Heart right ventricle (tissue), 16 donors: ENCODE measurements around the gene SMS. TPM values are rescaled to one million over a fixed set of nuclear protein-coding genes. Genes with fewer than 3 reads are reported as not detected.

ENCODE experiments used
- ATAC-seq, 8 donors: fragments of 200-7000 bp; cut with Tn5 transposase; one replicate each; pipeline ENCODE4 v1.9.1; 2020; ENCODE audit warnings: mild to moderate bottlenecking in 8 of 8, moderate library complexity in 8 of 8, moderate number of reproducible peaks in 1 of 8
- DNase-seq, 2 donors: peaks; one replicate each; pipeline ENCODE4 v3.0.0-alpha.2; 2020
- H3K27ac ChIP-seq, 10 donors: fragments of 200-600 bp; sonication (generic) in 2 of 10; one replicate each; pipeline versions ENCODE4 v1.5.0 to v1.8.0; 2020 to 2022; ENCODE audit warnings: mild to moderate bottlenecking in 3 of 10
- H3K27me3 ChIP-seq, 7 donors: fragments of 200-600 bp; one replicate each; pipeline ENCODE4 v1.8.0; 2021 to 2022; ENCODE audit warnings: mild to moderate bottlenecking in 2 of 7
- H3K36me3 ChIP-seq, 9 donors: fragments of 200-600 bp; sonication (generic) in 1 of 9; one replicate each; pipeline versions ENCODE4 v1.5.0 to v1.8.0; 2020 to 2022; ENCODE audit warnings: mild to moderate bottlenecking in 2 of 9
- H3K4me1 ChIP-seq, 9 donors: fragments of 200-600 bp; sonication (generic) in 1 of 9; one replicate each; pipeline versions ENCODE4 v1.5.0 to v1.8.0; 2020 to 2022; ENCODE audit warnings: mild to moderate bottlenecking in 4 of 9
- H3K4me3 ChIP-seq, 10 donors: fragments of 200-600 bp; sonication (generic) in 2 of 10; one replicate each; pipeline versions ENCODE4 v1.5.0 to v1.8.0; 2020 to 2022; ENCODE audit warnings: mild to moderate bottlenecking in 7 of 10, moderate library complexity in 2 of 10
- H3K9me3 ChIP-seq, 11 donors: fragments of 200-600 bp in 10 of 11; sonication (generic) in 2 of 11; one replicate each; pipeline versions ENCODE4 v1.5.0 to v1.8.0; 2013 to 2022; ENCODE audit warnings: mild to moderate bottlenecking in 2 of 11, control low read depth in 1 of 11, moderate library complexity in 1 of 11
- WGBS, 2 donors: extraction: QIAGEN DNeasy Blood & Tissue Kit; methylation state at CpG; one replicate each; pipeline ENCODE4 v1.1.7; 2013; ENCODE audit warnings: inconsistent platforms in 1 of 2; 5-methylcytosine and 5-hydroxymethylcytosine counted together
- intact Hi-C, 10 donors: fragments of 100-400 bp; cut with DNase I; formaldehyde crosslinking; loops; one replicate each; pipeline versions ENCODE4 v1.11.1 to v1.14.2; 2022
- polyA plus RNA-seq, 2 donors: library from polyadenylated mRNA; stranded (reverse); fragments of 200-250 nt; gene quantifications; one replicate each; pipeline ENCODE4 v1.2.3, GENCODE V29; 2013
- total RNA-seq, 10 donors: library from RNA; stranded (reverse); fragmentation: NEBNext Ultra II Directional in 3 of 10; extraction: Animal tissue kit (Norgen Biotek cat#: 25700) in 3 of 10; gene quantifications; one replicate each; pipeline versions ENCODE4 v1.2.1 to v1.2.4, GENCODE V29; 2021 to 2023
- TF ChIP-seq, protein P1 (sequence below), 9 donors: fragments of 200-600 bp; sonication (generic) in 2 of 9; IDR thresholded peaks; one replicate each; pipeline versions ENCODE4 v1.5.0 to v1.8.0; 2021 to 2022; ENCODE audit warnings: antibody characterized with exemption in 9 of 9, mild to moderate bottlenecking in 5 of 9, moderate library complexity in 1 of 9
- donor health status: Arrhythmogenic right ventricular cardiomyopathy.
- donor health status: ischemic (EF 13 %, LVEDD 7.1; RV severe dilation, severe dysfunction).
- donor health status: healthy with polysubstance abuse.
- donor health status: DM: no; HTN: yes; CAD: no.
- donor health status: DM: no; HTN: no; CAD: no.
- donor health status: ischemic (EF 25% LVEDD 6.9; RV normal size, moderate dysfunction).
- donor health status: ischemic (EF 25% LVEDD 5.7; RV mildly dilated, moderate dysfunction).
- donor health status: healthy.
- donor health status: DM: yes; HTN: yes; CAD: no.
- donor health status: Ischemic cardiomyopathy.
- donor health status: ischemic (EF 35%, LVEDD 5.7; RV mildly dilated, moderate dysfunction).
- donor health status: nonischemic (EF 11% LVEDD 7.7; RV severe dilation, severe dysfunction).
- donor health status: DM: yes; HTN: yes; CAD: no.
- donor health status: PGD.
- donor health status: ischemic (EF 29% LVEDD 5.4; RV normal size, mild dysfunction).
- donor health status: nonischemic (EF 23%, LVEDD 6.1; RV moderate dilation, normal function).

The SMS gene
- total and polyA plus RNA-seq, 12 donors, result 22.3 to 70.9 (median 53.5) TPM

DNA sequence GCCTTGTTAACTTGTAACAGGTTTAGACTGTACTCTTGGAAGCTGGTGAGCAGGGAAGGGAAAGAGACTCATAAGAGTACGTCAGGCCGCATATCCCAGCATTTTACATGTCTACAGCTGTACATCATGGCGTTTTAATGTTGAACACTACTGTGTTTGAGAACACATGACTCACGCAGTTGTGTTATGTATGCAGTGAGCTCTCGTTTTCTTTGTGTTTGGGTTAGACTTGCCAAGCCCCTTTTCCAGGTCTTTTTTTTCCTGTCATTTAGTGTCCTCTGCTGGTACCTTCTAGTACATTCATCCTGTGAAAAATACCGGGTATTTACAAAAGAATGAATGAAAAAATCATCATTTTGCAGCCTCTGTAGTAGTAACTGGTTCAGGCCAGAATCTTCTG is 35.3 kb downstream of the SMS start:
- TF ChIP-seq, protein P1, sequence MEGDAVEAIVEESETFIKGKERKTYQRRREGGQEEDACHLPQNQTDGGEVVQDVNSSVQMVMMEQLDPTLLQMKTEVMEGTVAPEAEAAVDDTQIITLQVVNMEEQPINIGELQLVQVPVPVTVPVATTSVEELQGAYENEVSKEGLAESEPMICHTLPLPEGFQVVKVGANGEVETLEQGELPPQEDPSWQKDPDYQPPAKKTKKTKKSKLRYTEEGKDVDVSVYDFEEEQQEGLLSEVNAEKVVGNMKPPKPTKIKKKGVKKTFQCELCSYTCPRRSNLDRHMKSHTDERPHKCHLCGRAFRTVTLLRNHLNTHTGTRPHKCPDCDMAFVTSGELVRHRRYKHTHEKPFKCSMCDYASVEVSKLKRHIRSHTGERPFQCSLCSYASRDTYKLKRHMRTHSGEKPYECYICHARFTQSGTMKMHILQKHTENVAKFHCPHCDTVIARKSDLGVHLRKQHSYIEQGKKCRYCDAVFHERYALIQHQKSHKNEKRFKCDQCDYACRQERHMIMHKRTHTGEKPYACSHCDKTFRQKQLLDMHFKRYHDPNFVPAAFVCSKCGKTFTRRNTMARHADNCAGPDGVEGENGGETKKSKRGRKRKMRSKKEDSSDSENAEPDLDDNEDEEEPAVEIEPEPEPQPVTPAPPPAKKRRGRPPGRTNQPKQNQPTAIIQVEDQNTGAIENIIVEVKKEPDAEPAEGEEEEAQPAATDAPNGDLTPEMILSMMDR (IDR thresholded peaks at IDR 0.05), result peak in 6 of 9 donors; percentile 13 to 38 (median 29)
- WGBS, 2 donors, result 56 to 64% methylated on average over 6 of the region's 6 CpGs
- Histone ChIP-seq H3K27ac (no peak overlapping the region), H3K27me3 (peaks cover 0 to 4% (median 0%) of the 10 kb centered on the region in 7 donors), H3K4me1 (peaks cover 0 to 5% (median 0%) of the 10 kb centered on the region in 9 donors), H3K4me3 (no peak overlapping the region), H3K9me3 (no peaks in the 10 kb centered on the region), H3K36me3 (peaks cover 0 to 68% (median 3%) of the 10 kb centered on the region in 9 donors)
- intact Hi-C loops, result loop anchor here in 3 of 10 donors (5.0 to 10.0 kb wide), 3 partner anchors 141 to 1451 kb away; partner anchors contain the start of gene MBTPS2 (in 1 of the 3)
- ATAC-seq, result peak in 1 of 8 donors; percentile 39
- DNase-seq, result no peak

GRCh38 chrX:21978346-21978745 is 37.8 kb downstream of the SMS start:
- TF ChIP-seq, protein P1 (IDR thresholded peaks at IDR 0.05), result no peak
- Histone ChIP-seq H3K4me1 (peaks cover 0 to 5% (median 0%) of the 10 kb centered on the region in 9 donors), H3K4me3 (no peak overlapping the region), H3K27me3 (peaks cover 0 to 13% (median 0%) of the 10 kb centered on the region in 7 donors), H3K27ac (no peak overlapping the region), H3K9me3 (no peaks in the 10 kb centered on the region), H3K36me3 (peaks cover 0 to 63% (median 3%) of the 10 kb centered on the region in 9 donors)
- intact Hi-C loops, result loop anchor here in 3 of 10 donors (5.0 to 10.0 kb wide), 3 partner anchors 144 to 1454 kb away; partner anchors contain the start of gene MBTPS2 (in 1 of the 3)
- ATAC-seq (no peak), DNase-seq (no peak)
- 97 to 99% methylated on average over 5 of the region's 5 CpGs for WGBS, 2 donors

GRCh38 chrX:21982311-21982710 is 41.8 kb downstream of the SMS start:
- no peak for ATAC-seq
- intact Hi-C loops, result loop anchor here in 6 of 10 donors (5.0 to 10.0 kb wide), 4 partner anchors 210 to 1632 kb away; no protein-coding TSS in a partner anchor
- DNase-seq, result no peak
- no peak overlapping the region for H3K4me3 ChIP-seq
- peaks cover 0 to 22% (median 0%) of the 10 kb centered on the region in 7 donors for H3K27me3 ChIP-seq
- H3K27ac ChIP-seq, result no peak overlapping the region
- peaks cover 0 to 47% (median 3%) of the 10 kb centered on the region in 9 donors for H3K36me3 ChIP-seq
- 94 to 97% methylated on average over 5 to 6 of the region's 6 CpGs for WGBS, 2 donors
- no peaks in the 10 kb centered on the region for H3K9me3 ChIP-seq
- H3K4me1 ChIP-seq, result no peaks in the 10 kb centered on the region
- TF ChIP-seq, protein P1 (IDR thresholded peaks at IDR 0.05), result no peak

GRCh38 chrX:21985332-21985777 is 44.8 kb downstream of the SMS start:
- H3K4me3 ChIP-seq, result no peak overlapping the region
- H3K27ac ChIP-seq, result no peak overlapping the region
- intact Hi-C loops, result loop anchor here in 5 of 10 donors (10.0 kb wide), 3 partner anchors 209 to 1629 kb away; no protein-coding TSS in a partner anchor
- TF ChIP-seq, protein P1 (IDR thresholded peaks at IDR 0.05), result peak; percentile 59 to 90 (median 82)
- H3K9me3 ChIP-seq, result no peaks in the 10 kb centered on the region
- peak; percentile 73 to 89 (median 79) for ATAC-seq
- H3K4me1 ChIP-seq, result no peaks in the 10 kb centered on the region
- peak; percentile 17 to 50 for DNase-seq
- H3K36me3 ChIP-seq, result peaks cover 0 to 42% (median 0%) of the 10 kb centered on the region in 9 donors
- 2 to 12% methylated on average over 3 of the region's 3 CpGs for WGBS, 2 donors
- H3K27me3 ChIP-seq, result peaks cover 0 to 22% (median 0%) of the 10 kb centered on the region in 7 donors
